C4-2B (cell line): ENCODE data around the gene HTR6.

Source experiments
- CTCF ChIP-seq: fragments of 450-650 bp; conservative IDR thresholded peaks from 2 replicates; pipeline ENCODE4 v1.5.1; 2017; ENCODE audit warnings: mild to moderate bottlenecking
- ZFX ChIP-seq: fragments of 450-650 bp; IDR thresholded peaks from 2 replicates; pipeline ENCODE4 v1.6.1; 2017

DNA sequence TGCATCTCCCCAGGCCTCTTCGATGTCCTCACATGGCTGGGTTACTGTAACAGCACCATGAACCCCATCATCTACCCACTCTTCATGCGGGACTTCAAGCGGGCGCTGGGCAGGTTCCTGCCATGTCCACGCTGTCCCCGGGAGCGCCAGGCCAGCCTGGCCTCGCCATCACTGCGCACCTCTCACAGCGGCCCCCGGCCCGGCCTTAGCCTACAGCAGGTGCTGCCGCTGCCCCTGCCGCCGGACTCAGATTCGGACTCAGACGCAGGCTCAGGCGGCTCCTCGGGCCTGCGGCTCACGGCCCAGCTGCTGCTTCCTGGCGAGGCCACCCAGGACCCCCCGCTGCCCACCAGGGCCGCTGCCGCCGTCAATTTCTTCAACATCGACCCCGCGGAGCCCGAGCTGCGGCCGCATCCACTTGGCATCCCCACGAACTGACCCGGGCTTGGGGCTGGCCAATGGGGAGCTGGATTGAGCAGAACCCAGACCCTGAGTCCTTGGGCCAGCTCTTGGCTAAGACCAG, 14.3 kb downstream of the HTR6 start:
- TF ChIP-seq CTCF (no peak), ZFX (no peak)
